GM13977 (cell line): Measurements from ENCODE around the gene RRBP1.

Experiments
- DNase-seq: peaks from one replicate; pipeline ENCODE4 v3.0.0; 2012; ENCODE audit warnings: low spot score
- CTCF ChIP-seq: IDR thresholded peaks from 2 replicates; pipeline ENCODE4 v1.5.1; 2012; ENCODE audit warnings: mild to moderate bottlenecking, control low read depth; ENCODE audit not compliant: insufficient read depth; ENCODE audit errors: extremely low read depth, missing control alignments
- in situ Hi-C: fragments of 300-500 bp; cut with MboI; formaldehyde crosslinking; loops from one replicate; pipeline ENCODE4 v1.12.0; 2022; ENCODE audit warnings: low sequenced_read_pairs, low pct_unique_long_range_greater_than_20kb, mixed read lengths, inconsistent platforms; ENCODE audit not compliant: unreplicated experiment

Gene RRBP1

GRCh38 chr20:17715075-17715474, 33.0 kb upstream of the RRBP1 start:
- in situ Hi-C loops, result no loop called here
- no peak for TF ChIP-seq CTCF

GRCh38 chr20:17714597-17714996, 32.6 kb upstream of the RRBP1 start:
- no peak for DNase-seq
- in situ Hi-C loops, result no loop called here
- TF ChIP-seq CTCF, result no peak

More at GRCh38 chr20:17715075-17715474, 33.0 kb upstream of the RRBP1 start:
- no peak for DNase-seq

- no peak for DNase-seq
- in situ Hi-C loops, result no loop called here
- TF ChIP-seq CTCF, result no peak
These were observed 30.7 kb upstream of the RRBP1 start for GRCh38 chr20:17712708-17713107.

- DNase-seq, result no peak
- in situ Hi-C loops, result no loop called here
- no peak for TF ChIP-seq CTCF
These were observed 30.2 kb upstream of the RRBP1 start for GRCh38 chr20:17712201-17712600.

- DNase-seq, result no peak
- in situ Hi-C loops, result no loop called here
- TF ChIP-seq CTCF, result no peak
These were observed 29.2 kb upstream of the RRBP1 start for GRCh38 chr20:17711267-17711627.

GRCh38 chr20:17710379-17711266, 28.6 kb upstream of the RRBP1 start:
- TF ChIP-seq CTCF, result no peak
- no peak for DNase-seq
- in situ Hi-C loops, result no loop called here
